Stimulated activated CD8-positive, alpha-beta memory T cell treated with anti-CD3 and anti-CD28 coated beads, Interleukin-12 subunit alpha, Interleukin-12 subunit beta, amount 100 ng/mL, for 1 hour (primary cell): Measurements from ENCODE around the gene ADAM15.
A peak's percentile ranks its signal among the peaks of the same experiment; 100 is the strongest.

Experiments
- DNase-seq: peaks from one replicate; pipeline ENCODE4 v3.0.0-alpha.2; 2020; ENCODE audit warnings: low read depth

The ADAM15 gene

GRCh38 chr1:155029513-155030242 is 21.4 kb upstream of the ADAM15 start:
- DNase-seq: no peak

DNA sequence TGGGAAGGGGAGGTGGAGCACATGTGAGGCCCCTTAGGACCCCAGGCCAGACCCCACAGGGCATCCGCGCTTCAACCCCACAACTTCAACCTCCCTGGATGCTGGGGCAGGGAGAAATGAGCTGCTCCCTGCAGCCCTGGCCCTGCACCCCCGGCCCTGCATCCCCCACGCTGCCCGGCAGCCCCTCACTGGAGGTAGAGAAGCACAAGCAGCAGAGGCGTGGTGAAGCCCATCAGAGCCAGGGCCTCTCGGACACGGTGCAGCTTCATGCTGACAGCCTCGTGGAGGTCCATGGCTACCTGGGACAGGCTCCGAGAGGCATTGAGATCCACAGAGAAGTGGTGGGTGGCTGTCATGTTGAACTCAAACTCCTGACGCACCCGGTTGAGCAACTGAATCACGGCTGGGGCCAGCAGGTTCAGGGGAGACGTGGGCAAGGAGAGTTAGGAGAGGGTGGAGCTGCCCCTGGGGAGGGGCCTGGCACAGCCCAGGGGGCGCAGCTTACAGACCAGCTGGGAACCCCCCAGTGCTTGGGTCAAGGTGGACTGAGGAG is 20.8 kb upstream of the ADAM15 start:
- DNase-seq: no peak

DNA sequence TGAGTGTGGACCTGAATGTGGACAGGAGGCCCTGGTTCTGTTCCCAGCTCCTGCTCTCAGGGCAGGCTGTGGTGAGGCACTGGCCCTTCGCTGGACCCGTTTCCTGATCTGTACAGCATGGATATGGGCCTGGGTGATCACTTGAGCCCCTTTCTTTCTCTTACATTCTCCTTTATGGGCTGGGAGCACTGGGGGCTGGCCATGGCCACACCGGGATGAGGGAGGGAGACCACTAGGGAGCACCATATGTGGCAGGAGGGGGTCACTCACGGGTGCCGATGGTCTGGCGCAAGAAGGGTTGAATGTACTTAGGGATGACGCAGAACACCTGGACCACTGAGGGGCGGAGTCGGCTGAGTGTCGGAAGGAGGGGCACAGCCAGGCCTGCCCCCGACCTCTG is 20.2 kb upstream of the ADAM15 start:
- DNase-seq: no peak

DNA sequence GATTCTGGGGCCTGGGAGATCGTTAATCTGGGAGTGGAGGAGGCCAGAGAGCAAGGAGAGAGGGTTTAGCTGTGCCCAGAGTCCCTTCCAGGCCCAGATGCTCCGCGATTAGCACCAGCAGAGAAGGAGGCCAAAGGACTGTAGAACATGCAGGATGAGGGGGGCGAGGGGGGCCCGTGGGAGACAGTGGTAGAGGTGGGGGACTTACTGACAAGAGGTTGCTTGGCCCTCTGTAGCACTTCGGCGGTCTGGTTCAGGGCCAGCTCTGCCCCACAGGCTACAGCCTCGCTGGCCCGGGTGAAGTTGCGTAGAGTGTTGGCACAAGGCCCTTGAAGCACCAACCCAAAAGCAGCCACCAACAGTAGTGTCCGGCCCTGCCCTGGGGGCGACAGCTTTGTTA is 18.2 kb upstream of the ADAM15 start:
- no peak for DNase-seq

DNA sequence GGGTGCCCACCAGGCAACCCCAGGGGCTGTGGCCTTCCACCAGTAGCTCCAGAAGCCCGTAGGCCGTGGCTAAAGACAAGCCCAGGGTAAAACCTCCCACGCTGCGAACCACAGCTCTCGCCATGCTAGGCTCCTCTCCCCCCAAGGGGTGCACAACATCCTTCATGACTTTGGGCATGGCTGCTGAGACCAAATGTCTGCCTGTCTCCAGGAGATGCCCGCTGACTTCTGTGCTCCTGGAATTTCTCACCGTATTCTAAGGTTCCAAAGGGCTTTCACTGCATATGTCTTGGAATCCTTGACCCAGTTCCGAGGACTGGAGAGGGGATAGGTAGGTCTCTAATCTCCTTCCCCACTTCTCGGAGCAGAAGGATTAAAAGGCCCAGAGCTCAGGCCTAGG is 17.6 kb upstream of the ADAM15 start, which contains the start of the genes DCST1 and DCST2:
TSS of gene DCST1 (plus strand) at position 301 of the 400 bp plus-strand sequence. CDS start 213 bp downstream, outside the sequence.
TSS of gene DCST2 (minus strand) at position 258 of the 400 bp plus-strand sequence. CDS start at position 178, 80 bp downstream.
- no peak for DNase-seq

GRCh38 chr1:155034318-155035208 is 16.6 kb upstream of the ADAM15 start:
- no peak for DNase-seq

DNA sequence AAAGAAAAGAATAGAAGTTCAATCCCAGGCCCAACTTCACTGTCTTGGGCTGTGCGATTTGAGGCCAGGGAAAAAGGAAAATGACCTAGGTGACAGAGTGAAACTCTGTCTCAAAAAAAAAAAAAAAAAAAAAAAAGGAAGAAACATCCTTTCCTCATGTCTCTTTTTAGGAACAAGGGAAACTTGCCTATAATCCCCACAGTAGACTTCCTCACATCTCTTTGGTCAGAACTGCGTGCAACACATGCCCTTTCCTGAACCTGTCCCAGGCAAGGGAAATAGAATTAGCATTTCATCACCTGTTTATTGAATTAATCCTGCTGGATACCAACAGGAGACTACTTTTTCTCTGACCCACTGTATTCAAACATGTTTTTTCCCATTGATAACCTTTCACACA is 15.2 kb upstream of the ADAM15 start:
- no peak for DNase-seq

DNA sequence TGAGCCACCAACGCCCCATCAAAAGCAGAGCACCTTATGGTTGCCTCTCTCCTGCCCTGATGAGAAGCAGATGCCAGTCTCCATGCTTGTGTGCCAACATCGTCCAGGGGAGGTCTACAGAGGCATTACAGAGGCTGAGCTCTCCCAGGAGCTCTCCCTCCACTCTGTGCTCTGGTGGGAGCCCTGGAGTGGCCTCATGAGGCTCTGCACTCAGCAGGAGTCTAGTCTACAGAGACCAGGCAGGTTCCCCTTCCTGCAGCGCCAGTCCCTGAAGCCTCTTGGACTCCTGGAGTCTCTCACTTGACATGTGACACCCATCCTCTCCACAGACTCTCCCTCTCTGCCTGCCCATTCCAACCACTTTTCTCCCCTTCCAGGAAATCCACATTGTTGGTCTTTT is 14.1 kb upstream of the ADAM15 start:
- DNase-seq: no peak

GRCh38 chr1:155037851-155038441 is 13.2 kb upstream of the ADAM15 start:
- DNase-seq: no peak

GRCh38 chr1:155038602-155039307 is 12.4 kb upstream of the ADAM15 start:
- no peak for DNase-seq

DNA sequence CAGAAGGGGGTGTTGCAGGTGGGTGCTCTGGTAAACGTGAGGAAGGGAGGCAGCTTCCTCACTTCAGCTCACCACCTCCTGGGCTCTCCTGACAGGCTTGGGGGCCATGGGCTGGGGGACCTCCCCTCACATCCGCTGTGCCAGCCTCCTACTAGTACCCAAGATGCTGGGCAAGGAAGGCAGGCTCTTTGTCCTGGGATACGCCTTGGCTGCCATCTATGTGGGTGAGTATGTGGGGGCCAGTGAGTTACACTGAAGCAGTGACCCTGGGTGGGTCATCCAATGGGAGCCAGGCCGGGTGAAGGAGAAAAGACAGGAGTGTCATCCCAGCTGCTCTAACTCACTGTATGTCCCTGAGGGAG is 11.8 kb upstream of the ADAM15 start:
- DNase-seq: no peak

DNA sequence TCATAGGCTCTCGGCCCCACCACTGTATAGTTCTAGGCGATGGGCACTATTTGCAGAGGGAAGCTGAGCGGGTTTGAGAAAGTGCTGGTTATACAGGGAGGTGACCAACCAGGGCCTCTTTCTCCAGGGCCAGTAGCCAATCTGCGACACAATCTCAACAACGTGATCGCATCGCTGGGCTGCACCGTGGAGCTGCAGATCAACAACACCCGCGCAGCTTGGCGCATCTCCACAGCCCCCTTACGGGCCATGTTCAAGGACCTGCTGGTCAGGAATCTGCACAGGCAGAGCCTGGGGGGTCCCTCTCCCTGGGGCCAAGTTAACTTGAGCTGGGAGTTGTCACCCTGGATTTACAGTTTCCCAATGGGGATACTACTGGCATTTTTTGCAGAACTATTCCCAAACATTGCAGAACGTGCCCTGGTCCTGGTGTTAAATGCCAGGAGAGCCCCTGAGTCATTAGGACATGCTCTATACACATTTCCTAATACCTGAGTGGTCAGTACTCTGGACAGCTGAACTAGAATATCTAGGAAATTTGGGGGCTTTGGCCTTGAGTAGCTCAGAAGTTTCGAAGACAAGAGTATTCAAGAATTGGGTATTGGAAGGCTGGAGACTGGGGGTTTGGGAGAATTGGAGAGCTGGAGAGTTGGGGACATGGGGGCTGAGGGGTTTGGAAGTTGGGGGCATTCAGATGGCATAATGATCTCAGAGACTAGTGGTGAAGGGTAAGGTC is 10.6 kb upstream of the ADAM15 start:
- no peak for DNase-seq

DNA sequence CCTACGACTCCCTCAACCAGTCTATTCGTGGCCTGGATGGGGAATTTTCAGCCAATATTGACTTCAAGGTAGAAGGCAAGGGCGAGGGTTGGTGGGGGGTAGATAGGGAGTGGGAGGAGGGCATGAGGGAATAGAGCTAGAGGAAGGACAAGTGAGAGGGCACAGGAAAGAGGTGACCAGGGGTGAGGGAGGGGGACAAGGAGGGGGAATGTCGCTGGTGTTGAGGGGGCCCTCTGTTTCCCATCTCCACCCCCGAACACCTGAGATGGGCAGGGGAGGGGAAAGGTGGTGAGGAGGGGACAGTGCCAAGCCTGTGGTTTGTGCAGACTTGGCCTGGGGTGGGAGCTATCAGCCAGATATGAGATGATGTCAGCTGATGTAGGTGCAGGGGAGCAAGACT is 8.3 kb upstream of the ADAM15 start:
- no peak for DNase-seq

DNA sequence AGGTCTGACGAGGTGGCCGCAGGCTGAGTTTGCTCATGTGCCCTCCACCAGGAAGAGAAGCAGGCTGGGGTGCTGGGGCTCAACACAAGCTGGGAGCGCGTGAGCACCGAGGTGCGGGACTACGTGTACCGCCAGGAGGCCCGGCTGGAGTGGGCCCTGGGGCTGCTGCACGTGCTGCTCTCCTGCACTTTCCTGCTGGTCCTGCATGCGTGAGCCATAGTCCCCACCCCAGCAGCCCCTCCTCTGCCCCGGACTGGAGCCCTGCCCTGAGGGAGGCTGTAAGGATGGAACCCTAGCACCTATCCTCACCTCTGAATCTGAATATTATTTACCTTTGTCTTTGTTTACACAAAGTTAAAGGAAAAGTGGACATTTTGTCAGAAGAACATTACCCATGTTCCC is 7.8 kb upstream of the ADAM15 start:
- no peak for DNase-seq

GRCh38 chr1:155043793-155044192 is 7.3 kb upstream of the ADAM15 start:
- no peak for DNase-seq

DNA sequence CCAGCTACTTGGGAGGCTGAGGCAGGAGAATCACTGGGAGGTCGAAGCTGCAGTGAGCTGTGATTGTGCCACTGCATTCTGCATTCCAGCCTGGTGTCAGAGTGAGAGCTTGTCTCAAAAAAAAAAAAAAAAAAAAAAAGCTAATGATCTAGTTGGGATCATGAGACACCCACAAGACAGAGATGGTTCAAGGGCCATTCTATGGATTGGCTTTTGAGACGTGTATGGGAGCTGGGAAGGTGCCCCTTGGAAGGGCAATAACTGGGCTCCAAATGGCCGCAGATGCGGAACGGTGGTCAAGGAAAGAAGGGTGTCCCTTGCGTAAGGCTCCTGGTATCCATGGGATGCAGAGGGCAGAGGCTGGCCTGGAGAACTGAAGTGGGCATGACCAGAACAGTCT is 6.8 kb upstream of the ADAM15 start:
- DNase-seq: no peak

- peak; percentile 38 for DNase-seq
Observed at GRCh38 chr1:155044812-155045657, 6.1 kb upstream of the ADAM15 start.

GRCh38 chr1:155048449-155049334 is 2.4 kb upstream of the ADAM15 start:
- DNase-seq: no peak
